Trophoblast cell (in vitro differentiated cells and primary cell): ENCODE measurements around the gene JARID2.

Experiments used
- DNase-seq, 2 donors: peaks; one replicate each; pipeline ENCODE4 v3.0.0-alpha.2; 2016
- H2AFZ ChIP-seq: 2 replicates; pipeline ENCODE4 v1.6.1; 2013; ENCODE audit warnings: low read length, moderate library complexity, mild to moderate bottlenecking; ENCODE audit not compliant: insufficient read depth, poor library complexity
- H2AK5ac ChIP-seq: 2 replicates; pipeline ENCODE4 v1.6.1; 2013; ENCODE audit warnings: mild to moderate bottlenecking, low read length
- H2BK120ac ChIP-seq: 2 replicates; pipeline ENCODE4 v1.6.1; 2013; ENCODE audit warnings: low read length, mild to moderate bottlenecking, moderate library complexity; ENCODE audit not compliant: insufficient read depth, poor library complexity
- H2BK12ac ChIP-seq: 2 replicates; pipeline ENCODE4 v1.6.1; 2013; ENCODE audit warnings: mild to moderate bottlenecking, low read length, moderate library complexity
- H2BK5ac ChIP-seq: 2 replicates; pipeline ENCODE4 v1.6.1; 2013; ENCODE audit warnings: low read length, low read depth, moderate library complexity, mild to moderate bottlenecking; ENCODE audit not compliant: poor library complexity
- H3K14ac ChIP-seq: 2 replicates; pipeline ENCODE4 v1.6.1; 2013; ENCODE audit warnings: mild to moderate bottlenecking, low read length
- H3K18ac ChIP-seq: 2 replicates; pipeline ENCODE4 v1.6.1; 2013; ENCODE audit warnings: mild to moderate bottlenecking, low read length
- H3K23ac ChIP-seq: 2 replicates; pipeline ENCODE4 v1.6.1; 2013; ENCODE audit warnings: low read length
- H3K27ac ChIP-seq: 2 replicates; pipeline ENCODE4 v1.5.1; 2013; ENCODE audit warnings: low read depth, mild to moderate bottlenecking, inconsistent platforms, low read length, moderate library complexity
- H3K27me3 ChIP-seq: 2 replicates; pipeline ENCODE4 v1.6.1; 2013; ENCODE audit warnings: inconsistent platforms, mild to moderate bottlenecking, low read length, moderate library complexity; ENCODE audit not compliant: insufficient read depth
- H3K36me3 ChIP-seq, 2 experiments: 1 replicate in 1 of 2; 2 replicates in 1 of 2; pipeline ENCODE4 v1.6.1; 2013; ENCODE audit warnings: low read length in 2 of 2, mild to moderate bottlenecking in 2 of 2, moderate library complexity in 1 of 2; ENCODE audit not compliant: insufficient read depth in 2 of 2, control insufficient read depth in 1 of 2
- H3K4ac ChIP-seq: 2 replicates; pipeline ENCODE4 v1.6.1; 2013; ENCODE audit warnings: low read depth, mild to moderate bottlenecking, low read length, moderate library complexity
- H3K4me1 ChIP-seq, 2 experiments: 1 replicate in 1 of 2; 2 replicates in 1 of 2; pipeline ENCODE4 v1.6.1; 2013; ENCODE audit warnings: low read length in 2 of 2, mild to moderate bottlenecking in 2 of 2, moderate library complexity in 1 of 2; ENCODE audit not compliant: insufficient read depth in 2 of 2, control insufficient read depth in 1 of 2
- H3K4me2 ChIP-seq: 2 replicates; pipeline ENCODE4 v1.6.1; 2013; ENCODE audit warnings: inconsistent platforms, mild to moderate bottlenecking, low read length, moderate library complexity
- H3K4me3 ChIP-seq: 2 replicates; pipeline ENCODE4 v1.5.1; 2013; ENCODE audit warnings: mild to moderate bottlenecking, low read depth, low read length, inconsistent platforms
- H3K79me1 ChIP-seq: one replicate; pipeline ENCODE4 v1.6.1; 2013; ENCODE audit warnings: low read length
- H3K79me2 ChIP-seq: 2 replicates; pipeline ENCODE4 v1.6.1; 2013; ENCODE audit warnings: low read length, mild to moderate bottlenecking; ENCODE audit not compliant: control insufficient read depth, insufficient read depth, poor library complexity
- H3K9ac ChIP-seq: 2 replicates; pipeline ENCODE4 v1.6.1; 2013; ENCODE audit warnings: mild to moderate bottlenecking, low read length
- H3K9me3 ChIP-seq: 2 replicates; pipeline ENCODE4 v1.6.1; 2013; ENCODE audit warnings: low read depth, mild to moderate bottlenecking, control low read depth, inconsistent platforms, low read length; ENCODE audit not compliant: insufficient read depth
- H4K12ac ChIP-seq: 2 replicates; pipeline ENCODE4 v1.6.1; 2013; ENCODE audit warnings: low read depth, mild to moderate bottlenecking, low read length, moderate library complexity
- H4K8ac ChIP-seq: 2 replicates; pipeline ENCODE4 v1.6.1; 2013; ENCODE audit warnings: low read depth, mild to moderate bottlenecking, low read length, moderate library complexity
- H4K91ac ChIP-seq: one replicate; pipeline ENCODE4 v1.6.1; 2013; ENCODE audit warnings: low read depth, mild to moderate bottlenecking, low read length, moderate library complexity
- WGBS: extraction: QIAGEN DNeasy Blood & Tissue Kit; methylation state at CpG from one replicate; pipeline ENCODE4 v1.1.7; 2013; ENCODE audit warnings: missing lambda C conversion rate; ENCODE audit not compliant: insufficient read length, insufficient coverage; ENCODE audit errors: extremely low coverage; 5-methylcytosine and 5-hydroxymethylcytosine counted together

Gene JARID2

GRCh38 chr6:15359335-15359862 lies 113.5 kb downstream of the JARID2 start:
- Histone ChIP-seq H2BK12ac (no peak overlapping the region), H4K91ac (no peak overlapping the region), H3K23ac (no peak overlapping the region), H3K9me3 (no peaks in the 10 kb centered on the region), H3K79me1 (no peaks in the 10 kb centered on the region), H2BK5ac (no peak overlapping the region), H3K4me1 (peaks cover 2 to 18% of the 10 kb centered on the region in 2 experiments), H3K4me2 (no peak overlapping the region), H3K4ac (peak overlapping the region; percentile 58), H3K27ac (no peak overlapping the region), H3K27me3 (no peaks in the 10 kb centered on the region), H3K79me2 (peaks cover 4% of the 10 kb centered on the region), H3K36me3 (no peaks in the 10 kb centered on the region), H3K14ac (no peak overlapping the region), H4K8ac (no peak overlapping the region), H2AFZ (no peak overlapping the region), H2BK120ac (no peak overlapping the region), H2AK5ac (no peak overlapping the region), H4K12ac (no peak overlapping the region), H3K9ac (no peak overlapping the region), H3K4me3 (no peak overlapping the region), H3K18ac (no peak overlapping the region)
- WGBS, result no CpG with 5 or more reads among the region's 11 CpGs
- DNase-seq, result peak; percentile 86 to 95

GRCh38 chr6:15360300-15360699 lies 114.4 kb downstream of the JARID2 start:
- Histone ChIP-seq H3K4me1 (peaks cover 5 to 20% of the 10 kb centered on the region in 2 experiments), H4K8ac (no peak overlapping the region), H2BK12ac (no peak overlapping the region), H3K9me3 (no peaks in the 10 kb centered on the region), H2BK5ac (no peak overlapping the region), H3K4ac (peak overlapping the region; percentile 51), H3K18ac (no peak overlapping the region), H3K27ac (no peak overlapping the region), H3K4me3 (no peak overlapping the region), H2BK120ac (no peak overlapping the region), H3K27me3 (no peaks in the 10 kb centered on the region), H3K36me3 (no peaks in the 10 kb centered on the region), H3K79me2 (peaks cover 6% of the 10 kb centered on the region), H3K9ac (no peak overlapping the region), H2AK5ac (no peak overlapping the region), H3K14ac (no peak overlapping the region), H4K12ac (no peak overlapping the region), H2AFZ (no peak overlapping the region), H3K4me2 (no peak overlapping the region), H4K91ac (no peak overlapping the region), H3K79me1 (no peaks in the 10 kb centered on the region), H3K23ac (no peak overlapping the region)
- DNase-seq, result no peak
- no CpG with 5 or more reads among the region's 9 CpGs for WGBS

GRCh38 chr6:15361197-15361596 lies 115.3 kb downstream of the JARID2 start:
- Histone ChIP-seq H4K8ac (no peak overlapping the region), H3K9ac (no peak overlapping the region), H3K27me3 (no peaks in the 10 kb centered on the region), H3K4me3 (no peak overlapping the region), H3K9me3 (no peaks in the 10 kb centered on the region), H2AFZ (no peak overlapping the region), H3K4me1 (peaks cover 5 to 16% of the 10 kb centered on the region in 2 experiments), H3K14ac (no peak overlapping the region), H3K79me1 (no peaks in the 10 kb centered on the region), H3K27ac (no peak overlapping the region), H2AK5ac (no peak overlapping the region), H3K79me2 (peaks cover 6% of the 10 kb centered on the region), H3K36me3 (no peaks in the 10 kb centered on the region), H2BK120ac (no peak overlapping the region), H4K12ac (no peak overlapping the region), H3K18ac (no peak overlapping the region), H4K91ac (no peak overlapping the region), H3K4me2 (no peak overlapping the region), H2BK5ac (no peak overlapping the region), H3K4ac (no peak overlapping the region), H3K23ac (no peak overlapping the region), H2BK12ac (no peak overlapping the region)
- no CpG with 5 or more reads among the region's 3 CpGs for WGBS
- DNase-seq, result no peak

- 100% methylated on average over 1 of the region's 9 CpGs for WGBS
- Histone ChIP-seq H2BK12ac (no peak overlapping the region), H4K8ac (no peak overlapping the region), H3K4me3 (no peak overlapping the region), H3K23ac (no peak overlapping the region), H3K36me3 (no peaks in the 10 kb centered on the region), H2AFZ (no peak overlapping the region), H4K12ac (no peak overlapping the region), H3K4me2 (no peak overlapping the region), H3K9me3 (no peaks in the 10 kb centered on the region), H3K27me3 (no peaks in the 10 kb centered on the region), H3K14ac (no peak overlapping the region), H3K27ac (no peak overlapping the region), H3K4me1 (peaks cover 7 to 16% of the 10 kb centered on the region in 2 experiments), H3K79me1 (no peaks in the 10 kb centered on the region), H3K18ac (no peak overlapping the region), H2AK5ac (no peak overlapping the region), H3K79me2 (peaks cover 7% of the 10 kb centered on the region), H2BK5ac (no peak overlapping the region), H3K9ac (no peak overlapping the region), H2BK120ac (no peak overlapping the region), H3K4ac (no peak overlapping the region), H4K91ac (no peak overlapping the region)
- no peak for DNase-seq
Observed at GRCh38 chr6:15362274-15363160, 116.6 kb downstream of the JARID2 start.
